Activated naive CD4-positive, alpha-beta T cell treated with anti-CD3 and anti-CD28 coated beads, Interleukin-2, amount 50 U/mL, for 72 hours (primary cell): ENCODE measurements around the gene SIGLEC9. TPM values are rescaled to one million over a fixed set of nuclear protein-coding genes. Genes with fewer than 3 reads are reported as not detected.
"Not testable (repeated sequence)": the region's sequence is repeated elsewhere in the genome, so short reads cannot be mapped to it uniquely, and the experiment has no call there.

ENCODE experiments used
- ATAC-seq, 2 donors: fragments of 150-1000 bp; cut with Tn5 transposase; 2 replicates each; pipeline ENCODE4 v1.10.0; 2021; ENCODE audit warnings: mild to moderate bottlenecking in 2 of 2, moderate library complexity in 2 of 2
- DNase-seq, 2 donors: peaks; one replicate each; pipeline ENCODE4 v3.0.0; 2021 to 2022; ENCODE audit warnings: low spot score in 2 of 2
- H3K27ac Mint-ChIP-seq, 2 donors: one replicate each; pipeline ENCODE4 v1.8.0; 2022; ENCODE audit warnings: mild to moderate bottlenecking in 2 of 2, mixed read lengths in 2 of 2
- H3K36me3 Mint-ChIP-seq, 2 donors: one replicate each; pipeline ENCODE4 v1.8.0; 2022; ENCODE audit warnings: mixed read lengths in 2 of 2
- H3K9me3 Mint-ChIP-seq, 2 donors: one replicate each; pipeline ENCODE4 v1.8.0; 2022; ENCODE audit warnings: mixed read lengths in 2 of 2
- total RNA-seq, 2 donors: library from RNA; stranded (reverse); gene quantifications; one replicate each; pipeline ENCODE4 v1.2.3, GENCODE V29; 2022

Gene SIGLEC9
- total RNA-seq, 2 donors from 2014 or later: 0.87 to 1.1 TPM

DNA sequence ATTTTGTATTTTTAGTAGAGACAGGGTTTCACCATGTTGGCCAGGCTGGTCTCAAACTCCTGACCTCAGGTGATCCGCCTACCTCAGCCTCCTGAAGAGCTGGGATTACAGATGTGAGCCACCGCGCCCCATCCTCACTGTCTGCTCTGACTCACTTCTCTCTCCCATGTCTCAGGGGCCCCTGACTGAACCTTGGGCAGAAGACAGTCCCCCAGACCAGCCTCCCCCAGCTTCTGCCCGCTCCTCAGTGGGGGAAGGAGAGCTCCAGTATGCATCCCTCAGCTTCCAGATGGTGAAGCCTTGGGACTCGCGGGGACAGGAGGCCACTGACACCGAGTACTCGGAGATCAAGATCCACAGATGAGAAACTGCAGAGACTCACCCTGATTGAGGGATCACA lies 5.0 kb downstream of the SIGLEC9 start:
- ATAC-seq: no peak
- Mint-ChIP-seq H3K36me3 (peaks cover 3 to 8% of the 10 kb centered on the region in 2 donors), H3K9me3 (peaks cover 2 to 3% of the 10 kb centered on the region in 2 donors), H3K27ac (peak overlapping the region; percentile 70 to 84)
- DNase-seq: no peak

DNA sequence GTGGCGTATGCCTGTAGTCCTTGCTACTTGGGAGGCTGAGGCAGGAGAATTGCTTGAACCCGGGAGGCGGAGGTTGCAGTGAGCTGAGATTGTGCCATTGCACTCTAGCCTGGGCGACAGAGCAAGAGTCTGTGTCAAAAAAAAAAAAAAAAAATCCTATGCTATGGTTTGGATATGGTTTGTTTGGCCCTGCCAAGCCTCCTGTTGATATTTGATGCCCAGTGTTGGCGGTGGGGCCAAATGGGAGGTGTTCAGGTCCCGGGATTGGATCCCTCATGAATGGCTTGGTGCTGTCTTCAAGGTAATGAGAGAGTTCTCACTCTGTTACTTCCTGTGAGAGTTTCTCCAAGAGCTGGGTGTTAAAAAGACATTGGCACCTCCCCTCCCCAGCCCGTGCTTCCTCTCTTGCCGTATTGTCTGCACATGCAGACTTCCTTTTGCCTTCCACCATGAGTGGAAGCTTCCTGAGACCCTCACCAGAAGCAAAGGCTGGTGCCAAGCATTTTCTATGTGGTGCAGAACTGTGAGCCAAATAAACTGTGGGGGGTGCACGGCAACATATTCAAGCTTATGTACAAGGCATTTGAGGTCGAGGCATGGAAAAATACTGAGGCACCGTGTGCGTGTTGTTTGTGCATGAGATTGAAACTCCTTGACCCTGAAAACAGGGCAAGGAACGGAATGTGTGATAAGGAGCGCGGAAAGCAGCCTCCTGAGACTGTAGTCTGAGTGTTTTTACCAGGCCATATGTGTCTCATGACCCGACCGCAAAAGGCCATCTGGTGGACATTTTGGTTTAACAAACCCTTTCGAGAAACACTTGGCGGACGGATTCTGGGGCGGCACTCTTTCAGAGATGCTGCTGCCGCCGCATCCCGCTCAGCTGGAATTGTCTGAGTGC lies 7.3 kb downstream of the SIGLEC9 start:
- H3K9me3 Mint-ChIP-seq: peaks cover 4 to 7% of the 10 kb centered on the region in 2 donors
- peak overlapping the region; percentile 55 to 80 for H3K27ac Mint-ChIP-seq
- peaks cover 23 to 24% of the 10 kb centered on the region in 2 donors for H3K36me3 Mint-ChIP-seq
- ATAC-seq (peak; percentile 39 to 67), DNase-seq (no peak)

DNA sequence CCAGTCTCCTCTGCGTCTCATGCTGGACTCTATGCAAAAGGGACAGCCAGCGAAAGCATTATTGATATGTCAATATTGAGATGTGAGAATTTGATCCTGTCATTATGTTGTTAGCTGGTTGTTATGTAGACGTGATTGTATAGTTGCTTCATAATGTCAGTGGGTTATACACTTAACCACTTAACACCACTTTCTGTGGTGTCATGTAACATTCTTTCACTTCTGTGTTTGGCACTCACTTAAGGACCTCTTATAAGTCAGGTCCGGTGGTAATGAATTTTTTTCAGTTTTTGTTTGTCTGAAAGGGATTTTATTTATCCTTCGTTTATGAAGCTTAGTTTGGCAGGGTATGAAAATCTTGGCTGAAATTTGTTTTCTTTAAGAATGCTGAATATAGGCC lies 10.3 kb downstream of the SIGLEC9 start:
- ATAC-seq: no peak
- no peak for DNase-seq
- H3K36me3 Mint-ChIP-seq: peaks cover 24 to 32% of the 10 kb centered on the region in 2 donors
- H3K27ac Mint-ChIP-seq: no peak overlapping the region
- H3K9me3 Mint-ChIP-seq: peaks cover 4 to 7% of the 10 kb centered on the region in 2 donors

GRCh38 chr19:51135986-51136762 lies 11.5 kb downstream of the SIGLEC9 start:
- peaks cover 24 to 32% of the 10 kb centered on the region in 2 donors for H3K36me3 Mint-ChIP-seq
- no peak for DNase-seq
- H3K9me3 Mint-ChIP-seq: peaks cover 4 to 7% of the 10 kb centered on the region in 2 donors
- H3K27ac Mint-ChIP-seq: peak overlapping the region in 1 of 2 donors; percentile 83
- ATAC-seq: no peak

- ATAC-seq (peak in 1 of 2 donors; percentile 36), DNase-seq (peak in 1 of 2 donors; percentile 49)
- Mint-ChIP-seq H3K9me3 (peaks cover 4 to 7% of the 10 kb centered on the region in 2 donors), H3K27ac (peak overlapping the region; percentile 56 to 83), H3K36me3 (peaks cover 24 to 32% of the 10 kb centered on the region in 2 donors)
Measured at GRCh38 chr19:51136851-51137551, 12.3 kb downstream of the SIGLEC9 start.

DNA sequence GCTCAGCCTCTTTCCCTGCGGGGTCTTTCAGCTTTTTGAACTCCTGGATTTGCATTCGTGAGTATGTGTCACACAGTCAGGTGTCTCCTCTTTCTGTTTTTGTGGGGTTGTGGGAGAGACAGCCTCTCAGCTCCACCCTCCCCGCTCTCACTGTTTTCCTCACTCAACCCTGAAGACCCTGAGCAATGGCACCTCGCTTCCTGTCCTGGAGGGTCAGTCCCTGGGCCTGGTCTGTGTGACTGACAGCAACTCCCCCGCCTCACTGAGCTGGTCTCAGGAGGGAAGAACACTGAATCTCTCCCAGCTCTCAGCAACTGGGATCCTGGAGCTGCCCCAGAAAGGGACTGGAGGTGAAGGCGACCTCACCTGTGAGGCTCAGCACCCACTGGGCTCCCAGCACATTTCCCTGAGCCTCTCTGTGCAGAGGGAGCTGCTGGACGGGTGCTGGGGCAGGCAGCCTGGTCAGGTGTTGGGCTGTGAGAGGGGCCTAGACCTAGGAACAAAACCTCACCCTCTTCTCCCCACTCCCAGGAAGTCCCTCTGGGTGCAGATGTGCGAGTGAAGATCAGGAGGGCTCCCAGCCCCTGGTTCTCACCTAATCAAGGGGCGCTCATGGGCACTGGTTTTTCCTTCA lies 13.2 kb downstream of the SIGLEC9 start:
- Mint-ChIP-seq H3K9me3 (peaks cover 4 to 7% of the 10 kb centered on the region in 2 donors), H3K27ac (peak overlapping the region; percentile 56 to 83), H3K36me3 (peaks cover 19 to 32% of the 10 kb centered on the region in 2 donors)
- DNase-seq (peak in 1 of 2 donors; percentile 47), ATAC-seq (peak in 1 of 2 donors; percentile 46)

DNA sequence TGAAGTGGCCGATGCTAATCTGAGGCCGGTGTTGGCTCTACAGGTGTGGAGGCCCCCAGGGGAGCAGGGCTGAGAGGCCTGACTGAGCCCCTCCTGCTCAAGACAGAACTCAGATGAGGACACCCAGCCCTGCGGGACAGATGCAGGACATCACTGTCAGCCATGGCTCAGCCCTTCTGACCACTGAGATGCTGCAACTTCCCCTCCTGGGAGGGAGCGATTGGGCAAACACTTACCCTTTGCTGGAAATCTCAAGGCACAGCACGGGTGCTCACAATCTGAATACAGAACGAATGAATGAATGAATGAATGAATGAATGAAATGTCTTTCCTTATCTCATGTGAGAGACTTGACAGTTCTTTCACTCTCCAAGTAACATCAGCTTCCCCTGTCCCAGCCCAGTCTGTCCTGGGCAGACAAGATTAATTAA lies 13.9 kb downstream of the SIGLEC9 start:
- H3K9me3 Mint-ChIP-seq: peaks cover 4 to 7% of the 10 kb centered on the region in 2 donors
- H3K36me3 Mint-ChIP-seq: peaks cover 19 to 32% of the 10 kb centered on the region in 2 donors
- DNase-seq (peak in 1 of 2 donors; percentile 41), ATAC-seq (no peak)
- peak overlapping the region in 1 of 2 donors; percentile 86 for H3K27ac Mint-ChIP-seq

- Mint-ChIP-seq H3K36me3 (peaks cover 19 to 32% of the 10 kb centered on the region in 2 donors), H3K9me3 (peaks cover 4 to 7% of the 10 kb centered on the region in 2 donors), H3K27ac (no peak overlapping the region)
- no peak for ATAC-seq
- DNase-seq: no peak
Measured at GRCh38 chr19:51139299-51140014, 14.8 kb downstream of the SIGLEC9 start.

DNA sequence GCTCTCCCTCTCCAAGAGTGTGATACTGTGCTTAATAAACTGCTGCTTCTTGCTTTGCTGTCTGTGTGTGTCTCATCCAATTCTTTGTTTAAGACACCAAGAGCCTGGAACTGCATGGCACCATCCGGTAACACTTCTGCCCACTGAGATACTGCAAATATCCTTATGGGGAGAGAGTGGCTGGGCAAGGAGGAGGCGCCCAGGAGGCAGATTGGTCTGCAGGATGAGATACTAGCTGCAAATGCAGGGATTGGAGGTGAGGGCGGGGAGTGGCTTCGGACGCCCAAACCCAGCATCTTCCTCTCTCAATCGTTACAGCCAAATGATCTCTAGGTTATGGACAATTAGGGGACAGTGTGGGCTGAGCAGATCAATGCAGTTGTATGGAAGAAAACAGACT lies 15.7 kb downstream of the SIGLEC9 start:
- no peak overlapping the region for H3K27ac Mint-ChIP-seq
- no peak for ATAC-seq

DNA sequence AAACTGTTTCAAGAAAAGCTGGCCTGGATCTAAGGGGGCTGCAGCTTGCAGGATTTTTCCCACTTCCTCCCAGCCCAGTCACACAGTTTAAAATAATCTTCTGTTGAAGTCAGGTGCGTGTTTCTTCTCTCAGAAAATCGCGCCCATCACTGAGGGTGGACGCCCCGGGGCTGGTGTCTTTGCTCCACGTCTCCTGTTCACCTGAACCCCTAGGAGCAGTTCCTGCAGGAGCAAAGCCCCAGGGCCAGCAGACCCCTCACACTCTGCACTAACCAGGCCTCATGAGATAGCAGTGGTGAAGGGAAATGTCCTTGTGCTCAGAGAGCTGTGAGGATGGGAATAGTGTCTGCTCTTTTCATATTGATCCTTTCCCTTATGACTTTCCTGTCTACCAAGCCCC lies 16.5 kb downstream of the SIGLEC9 start:
- Mint-ChIP-seq H3K9me3 (no peaks in the 10 kb centered on the region), H3K36me3 (peaks cover 4 to 18% of the 10 kb centered on the region in 2 donors), H3K27ac (no peak overlapping the region)
- peak in 1 of 2 donors; percentile 14 for DNase-seq
- ATAC-seq: no peak

More for the DNA sequence above, 15.7 kb downstream of the SIGLEC9 start:
- Mint-ChIP-seq H3K9me3 (no peaks in the 10 kb centered on the region), H3K36me3 (peaks cover 10 to 23% of the 10 kb centered on the region in 2 donors)
- DNase-seq: peak in 1 of 2 donors; percentile 14

DNA sequence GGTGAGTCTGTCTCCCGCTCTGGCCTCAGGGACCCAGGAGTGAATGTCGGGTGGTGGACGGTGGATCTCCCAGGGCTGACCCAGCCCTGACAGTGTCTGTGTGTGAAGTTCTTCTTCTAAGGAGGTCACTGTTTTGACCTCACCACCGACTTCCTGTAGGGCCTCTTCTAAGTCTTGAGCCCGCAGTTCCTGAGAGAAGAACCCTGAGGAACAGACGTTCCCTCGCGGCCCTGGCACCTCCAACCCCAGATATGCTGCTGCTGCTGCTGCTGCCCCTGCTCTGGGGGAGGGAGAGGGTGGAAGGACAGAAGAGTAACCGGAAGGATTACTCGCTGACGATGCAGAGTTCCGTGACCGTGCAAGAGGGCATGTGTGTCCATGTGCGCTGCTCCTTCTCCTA lies 17.4 kb downstream of the SIGLEC9 start, which contains the start of gene SIGLEC7:
TSS of gene SIGLEC7 (plus strand) at position 183 of the 400 bp plus-strand sequence. CDS start at position 252, 69 bp downstream.
- DNase-seq (no peak), ATAC-seq (no peak)
- Mint-ChIP-seq H3K36me3 (peaks cover 0 to 8% of the 10 kb centered on the region in 2 donors), H3K27ac (no peak within 1 kb of the TSS), H3K9me3 (no peaks in the 10 kb centered on the region)

GRCh38 chr19:51142809-51143475 lies 18.2 kb downstream of the SIGLEC9 start:
- H3K9me3 Mint-ChIP-seq, ATAC-seq, H3K27ac Mint-ChIP-seq, H3K36me3 Mint-ChIP-seq: not testable (repeated sequence)
- DNase-seq: peak in 1 of 2 donors; percentile 35

DNA sequence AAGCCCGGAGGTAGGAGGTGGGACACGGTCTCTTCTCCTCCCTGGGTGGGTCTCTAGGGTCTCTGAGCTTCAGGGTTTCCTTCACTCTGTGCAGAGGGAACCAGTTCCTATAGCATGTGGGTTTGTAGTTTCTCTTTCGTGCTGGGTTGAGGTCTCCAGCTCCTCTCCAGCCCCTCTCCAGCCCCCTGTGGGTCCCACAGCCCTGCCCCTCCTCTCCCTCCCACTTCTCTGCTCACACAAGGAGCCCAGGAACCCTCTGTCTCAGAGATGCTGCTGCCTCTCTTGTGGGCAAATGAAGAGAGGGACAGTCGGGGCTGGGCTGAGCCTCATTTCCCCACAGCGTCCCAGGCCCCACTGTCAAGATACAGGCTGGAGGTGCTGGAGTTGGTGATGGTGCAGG lies 18.8 kb downstream of the SIGLEC9 start:
- no peaks in the 10 kb centered on the region for H3K9me3 Mint-ChIP-seq
- DNase-seq: peak in 1 of 2 donors; percentile 6
- H3K27ac Mint-ChIP-seq: no peak overlapping the region
- no peaks in the 10 kb centered on the region for H3K36me3 Mint-ChIP-seq
- no peak for ATAC-seq

DNA sequence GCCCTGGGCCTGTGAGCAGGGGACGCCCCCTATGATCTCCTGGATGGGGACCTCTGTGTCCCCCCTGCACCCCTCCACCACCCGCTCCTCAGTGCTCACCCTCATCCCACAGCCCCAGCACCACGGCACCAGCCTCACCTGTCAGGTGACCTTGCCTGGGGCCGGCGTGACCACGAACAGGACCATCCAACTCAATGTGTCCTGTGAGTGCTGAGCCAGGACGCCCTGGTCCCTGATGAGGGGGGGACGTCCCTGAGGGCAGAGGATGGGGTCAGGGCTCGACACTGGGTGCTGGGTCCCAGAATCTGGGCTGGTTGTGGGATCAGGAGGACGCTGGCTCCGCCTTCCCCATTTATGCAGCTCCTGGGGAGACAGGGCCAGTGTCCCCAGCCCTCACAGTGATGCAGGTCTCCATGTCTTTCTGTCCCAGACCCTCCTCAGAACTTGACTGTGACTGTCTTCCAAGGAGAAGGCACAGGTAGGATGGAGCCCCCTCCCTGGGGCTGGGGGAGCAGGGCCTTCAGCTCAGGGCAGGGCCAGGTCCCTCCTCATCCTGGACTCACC lies 19.9 kb downstream of the SIGLEC9 start:
- Mint-ChIP-seq H3K9me3 (no peaks in the 10 kb centered on the region), H3K36me3 (no peaks in the 10 kb centered on the region), H3K27ac (no peak overlapping the region)
- ATAC-seq (no peak), DNase-seq (peak in 1 of 2 donors; percentile 45)
